Activated gamma-delta T cell treated with Interleukin-2 at 50 U/mL for 16 hours (primary cell): Measurements from ENCODE around the gene ITGBL1.

Source experiments
- DNase-seq: peaks from one replicate; pipeline ENCODE4 v3.0.0-alpha.2; 2020

ITGBL1 gene

GRCh38 chr13:101451641-101452040, 834 bp upstream of the ITGBL1 start:
- no peak for DNase-seq

GRCh38 chr13:101453784-101454201, 1.3 kb downstream of the ITGBL1 start:
- DNase-seq: no peak

- no peak for DNase-seq
Observed at GRCh38 chr13:101454767-101455166, 2.3 kb downstream of the ITGBL1 start.

- DNase-seq: no peak
Observed at GRCh38 chr13:101455863-101456262, 3.4 kb downstream of the ITGBL1 start.

- DNase-seq: no peak
Observed at GRCh38 chr13:101457176-101457575, 4.7 kb downstream of the ITGBL1 start.

- DNase-seq: no peak
Observed at GRCh38 chr13:101465877-101466276, 13.4 kb downstream of the ITGBL1 start.

GRCh38 chr13:101467415-101467814, 14.9 kb downstream of the ITGBL1 start:
- no peak for DNase-seq

- no peak for DNase-seq
Observed at GRCh38 chr13:101473458-101473857, 21.0 kb downstream of the ITGBL1 start.

GRCh38 chr13:101474419-101474957, 22.0 kb downstream of the ITGBL1 start:
- DNase-seq: no peak

GRCh38 chr13:101475536-101475935, 23.1 kb downstream of the ITGBL1 start:
- DNase-seq: no peak

GRCh38 chr13:101481421-101481820, 28.9 kb downstream of the ITGBL1 start:
- no peak for DNase-seq

GRCh38 chr13:101486708-101487437, 34.4 kb downstream of the ITGBL1 start:
- DNase-seq: no peak

- no peak for DNase-seq
Observed at GRCh38 chr13:101487438-101487830, 35.0 kb downstream of the ITGBL1 start.

GRCh38 chr13:101488734-101489133, 36.3 kb downstream of the ITGBL1 start:
- no peak for DNase-seq

GRCh38 chr13:101489643-101490405, 37.3 kb downstream of the ITGBL1 start:
- no peak for DNase-seq

- DNase-seq: no peak
Observed at GRCh38 chr13:101490406-101491015, 38.0 kb downstream of the ITGBL1 start.

GRCh38 chr13:101492251-101492910, 39.9 kb downstream of the ITGBL1 start:
- DNase-seq: no peak

GRCh38 chr13:101493541-101493940, 41.1 kb downstream of the ITGBL1 start:
- DNase-seq: no peak

GRCh38 chr13:101499406-101499805, 46.9 kb downstream of the ITGBL1 start:
- DNase-seq: no peak

GRCh38 chr13:101502618-101503017, 50.1 kb downstream of the ITGBL1 start:
- no peak for DNase-seq

GRCh38 chr13:101511161-101511560, 58.7 kb downstream of the ITGBL1 start:
- DNase-seq: no peak

- no peak for DNase-seq
Observed at GRCh38 chr13:101511766-101512165, 59.3 kb downstream of the ITGBL1 start.

- DNase-seq: no peak
Observed at GRCh38 chr13:101512650-101513049, 60.2 kb downstream of the ITGBL1 start.
